H1 (cell line): ENCODE data around the gene SKIC8. TPM values are rescaled to one million over a fixed set of nuclear protein-coding genes. Genes with fewer than 3 reads are reported as not detected.

Experiments used
- CTCF ChIA-PET: fragments of 300-600 bp; sonication (Branson Sonifier 250); formaldehyde crosslinking; loops from one replicate; lab custom pipeline; 2021; ENCODE audit not compliant: partially characterized antibody; lab: Charles Lee
- POLR2A ChIA-PET: fragments of 300-600 bp; sonication (Branson Sonifier 250); formaldehyde crosslinking; loops from one replicate; lab custom pipeline; 2021; ENCODE audit warnings: inconsistent platforms; ENCODE audit not compliant: partially characterized antibody; lab: Charles Lee
- DNase-seq, 2 experiments: peaks; one replicate each; pipeline versions ENCODE4 v3.0.0 to v3.0.0-alpha.2; 2010 to 2022; ENCODE audit warnings: low spot score in 2 of 2, low read depth in 1 of 2, mixed read lengths in 1 of 2
- FAIRE-seq: peaks from 2 replicates; lab custom pipeline; 2011; peaks lifted over from hg19 to GRCh38; lab: Jason Lieb, UNC
- H2AFZ ChIP-seq: 2 replicates; pipeline ENCODE4 v1.8.1; 2012; ENCODE audit warnings: low read length, inconsistent platforms
- H2AK5ac ChIP-seq: 2 replicates; pipeline ENCODE4 v1.6.1; 2013; ENCODE audit warnings: low read depth, low read length
- H2BK120ac ChIP-seq: replicated peaks from 2 replicates; pipeline ENCODE3; 2013; ENCODE audit warnings: low read depth, low read length, inconsistent platforms
- H2BK12ac ChIP-seq: 2 replicates; pipeline ENCODE4 v1.6.1; 2013; ENCODE audit warnings: low read depth, low read length
- H2BK15ac ChIP-seq: 2 replicates; pipeline ENCODE4 v1.6.1; 2013; ENCODE audit warnings: low read length
- H2BK20ac ChIP-seq: 2 replicates; pipeline ENCODE4 v1.6.1; 2013; ENCODE audit warnings: low read length
- H2BK5ac ChIP-seq: 2 replicates; pipeline ENCODE4 v1.6.1; 2013; ENCODE audit warnings: low read depth, low read length
- H3K14ac ChIP-seq: 2 replicates; pipeline ENCODE4 v1.6.1; 2013; ENCODE audit warnings: inconsistent platforms; ENCODE audit not compliant: insufficient read length
- H3K18ac ChIP-seq: 2 replicates; pipeline ENCODE4 v1.6.1; 2013; ENCODE audit warnings: low read length; ENCODE audit errors: extremely low read depth
- H3K23ac ChIP-seq: 2 replicates; pipeline ENCODE4 v1.6.1; 2013; ENCODE audit warnings: inconsistent platforms; ENCODE audit not compliant: insufficient read length
- H3K23me2 ChIP-seq: 2 replicates; pipeline ENCODE4 v1.6.1; 2013; ENCODE audit warnings: low read depth, low read length
- H3K27ac ChIP-seq: 2 replicates; pipeline ENCODE4 v1.6.1; 2011; ENCODE audit warnings: low read depth, low read length, inconsistent platforms
- H3K27me3 ChIP-seq, 4 experiments: replicated peaks in 1 of 4; 1 replicate in 1 of 4; 2 replicates in 3 of 4; pipeline versions ENCODE4 v1.6.1 to v1.8.1; 2011 to 2013; ENCODE audit warnings: low read length in 3 of 4, mild to moderate bottlenecking in 3 of 4, inconsistent platforms in 2 of 4, mixed read lengths in 2 of 4, moderate library complexity in 1 of 4; ENCODE audit not compliant: control insufficient read depth in 3 of 4, insufficient read depth in 3 of 4; ENCODE audit errors: extremely low read depth in 1 of 4
- H3K36me3 ChIP-seq, 4 experiments: 2 replicates each; pipeline versions ENCODE4 v1.6.1 to v1.8.1; 2011 to 2013; ENCODE audit warnings: mild to moderate bottlenecking in 4 of 4, low read length in 3 of 4, moderate library complexity in 2 of 4, control low read depth in 1 of 4, inconsistent platforms in 1 of 4; ENCODE audit not compliant: insufficient read depth in 4 of 4, control insufficient read depth in 2 of 4
- H3K4ac ChIP-seq: replicated peaks from 2 replicates; pipeline ENCODE3; 2013; ENCODE audit warnings: low read length, low read depth, mixed read lengths, inconsistent platforms; ENCODE audit not compliant: insufficient read length
- H3K4me1 ChIP-seq, 4 experiments: replicated peaks in 1 of 4; 1 replicate in 1 of 4; 2 replicates in 3 of 4; pipeline versions ENCODE4 v1.6.1 to v1.8.1; 2011 to 2013; ENCODE audit warnings: low read length in 3 of 4, inconsistent platforms in 2 of 4, mixed read lengths in 1 of 4; ENCODE audit not compliant: insufficient read depth in 4 of 4, control insufficient read depth in 3 of 4
- H3K4me2 ChIP-seq, 2 experiments: 2 replicates each; pipeline versions ENCODE4 v1.6.1 to v1.8.1; 2011 to 2013; ENCODE audit warnings: low read depth in 2 of 2, low read length in 2 of 2, control low read depth in 1 of 2, inconsistent platforms in 1 of 2, mild to moderate bottlenecking in 1 of 2; ENCODE audit not compliant: insufficient read depth in 1 of 2
- H3K4me3 ChIP-seq, 4 experiments: fragments of 200-600, 300-600 bp in 1 of 4; sonication (generic), shearing (Covaris generic), sonication (Bioruptor Twin) in 1 of 4; 2 replicates each; pipeline versions ENCODE4 v1.5.1 to v1.8.1; 2011 to 2016; ENCODE audit warnings: low read length in 4 of 4, low read depth in 3 of 4, control low read depth in 2 of 4, inconsistent platforms in 2 of 4, mild to moderate bottlenecking in 2 of 4, mixed read lengths in 1 of 4, moderate library complexity in 1 of 4; ENCODE audit not compliant: insufficient read depth in 2 of 4; ENCODE audit errors: extremely low read depth in 1 of 4
- H3K56ac ChIP-seq: replicated peaks from 2 replicates; pipeline ENCODE3; 2013; ENCODE audit warnings: low read depth, mild to moderate bottlenecking, mixed read lengths, low read length, inconsistent platforms; ENCODE audit not compliant: insufficient read length
- H3K79me1 ChIP-seq: 2 replicates; pipeline ENCODE4 v1.6.1; 2013; ENCODE audit warnings: low read depth, low read length, control low read depth
- H3K79me2 ChIP-seq, 2 experiments: 2 replicates each; pipeline versions ENCODE4 v1.6.1 to v1.8.1; 2012 to 2013; ENCODE audit warnings: low read length in 2 of 2, mild to moderate bottlenecking in 2 of 2, inconsistent platforms in 1 of 2; ENCODE audit not compliant: insufficient read depth in 2 of 2, control insufficient read depth in 1 of 2
- H3K9ac ChIP-seq, 4 experiments: replicated peaks in 1 of 4; 1 replicate in 1 of 4; 2 replicates in 3 of 4; pipeline versions ENCODE4 v1.6.1 to v1.8.1; 2011 to 2013; ENCODE audit warnings: low read depth in 3 of 4, low read length in 3 of 4, control low read depth in 2 of 4, mild to moderate bottlenecking in 2 of 4, moderate library complexity in 2 of 4, inconsistent platforms in 1 of 4; ENCODE audit errors: extremely low read depth in 1 of 4
- H3K9me3 ChIP-seq, 2 experiments: 2 replicates each; pipeline versions ENCODE4 v1.6.1 to v1.8.1; 2012 to 2013; ENCODE audit warnings: mild to moderate bottlenecking in 2 of 2, moderate library complexity in 2 of 2, control low read depth in 1 of 2, inconsistent platforms in 1 of 2, low read depth in 1 of 2, low read length in 1 of 2, mixed read lengths in 1 of 2; ENCODE audit not compliant: insufficient read depth in 2 of 2
- H4K20me1 ChIP-seq, 2 experiments: replicated peaks in 1 of 2; 2 replicates each; pipeline versions ENCODE3 to v1.8.1; 2011 to 2013; ENCODE audit warnings: inconsistent platforms in 2 of 2, low read length in 2 of 2, mild to moderate bottlenecking in 1 of 2; ENCODE audit not compliant: insufficient read depth in 2 of 2, control insufficient read depth in 1 of 2
- H4K5ac ChIP-seq: 2 replicates; pipeline ENCODE4 v1.6.1; 2013; ENCODE audit warnings: low read length, low read depth, mixed read lengths, inconsistent platforms; ENCODE audit not compliant: insufficient read length
- H4K8ac ChIP-seq: 2 replicates; pipeline ENCODE4 v1.8.0; 2013; ENCODE audit warnings: mild to moderate bottlenecking, moderate library complexity, low read length, inconsistent platforms; ENCODE audit not compliant: insufficient read depth; ENCODE audit errors: extremely low read depth
- H4K91ac ChIP-seq: replicated peaks from 2 replicates; pipeline ENCODE3; 2013; ENCODE audit warnings: low read length, mixed read lengths, inconsistent platforms; ENCODE audit not compliant: insufficient read length
- BCL11A ChIP-seq, 2 experiments: IDR thresholded peaks; one replicate each; pipeline ENCODE4 v1.6.1; 2011; ENCODE audit warnings: low read depth in 2 of 2, low read length in 2 of 2, mild to moderate bottlenecking in 2 of 2
- BRCA1 ChIP-seq: IDR thresholded peaks from 2 replicates; pipeline ENCODE4 v1.6.1; 2012; ENCODE audit warnings: low read depth, low read length, improper control_type of control experiment
- CREB1 ChIP-seq: IDR thresholded peaks from 2 replicates; pipeline ENCODE4 v1.6.1; 2012; ENCODE audit warnings: inconsistent platforms
- KDM5A ChIP-seq: fragments of 200-600 bp; IDR thresholded peaks from 2 replicates; pipeline ENCODE4 v1.7.1; 2012; ENCODE audit warnings: mild to moderate bottlenecking, low read length, inconsistent platforms, mixed read lengths
- POLR2A ChIP-seq, 2 experiments: IDR thresholded peaks; 1 replicate in 1 of 2; 2 replicates in 1 of 2; pipeline ENCODE4 v1.6.1; 2011; ENCODE audit warnings: low read depth in 2 of 2, low read length in 2 of 2, mild to moderate bottlenecking in 2 of 2; ENCODE audit errors: control extremely low read depth in 1 of 2
- POU5F1 ChIP-seq: IDR thresholded peaks from 2 replicates; pipeline ENCODE4 v1.6.1; 2011; ENCODE audit warnings: low read depth, mild to moderate bottlenecking, low read length, moderate library complexity
- RFX5 ChIP-seq: IDR thresholded peaks from 2 replicates; pipeline ENCODE4 v1.6.1; 2011; ENCODE audit warnings: low read depth, low read length, improper control_type of control experiment, borderline replicate concordance
- SRF ChIP-seq: IDR thresholded peaks from 2 replicates; pipeline ENCODE4 v1.6.1; 2011; ENCODE audit warnings: mild to moderate bottlenecking, low read depth, low read length, moderate library complexity
- SUZ12 ChIP-seq: fragments of 200-600 bp; sonication (generic); IDR thresholded peaks from 2 replicates; pipeline ENCODE4 v1.6.1; 2012; ENCODE audit warnings: mild to moderate bottlenecking, inconsistent platforms, low read length, moderate library complexity, mixed read lengths
- TAF1 ChIP-seq: IDR thresholded peaks from 2 replicates; pipeline ENCODE4 v1.6.1; 2011; ENCODE audit warnings: mild to moderate bottlenecking, low read depth, low read length
- TAF7 ChIP-seq: optimal IDR thresholded peaks from 2 replicates; pipeline ENCODE3; 2011; ENCODE audit warnings: low read depth, mild to moderate bottlenecking, inconsistent platforms, low read length, moderate library complexity, borderline replicate concordance
- WGBS, 2 experiments: shearing (Covaris generic) in 1 of 2; methylation state at CpG; one replicate each; pipeline versions ENCODE4 v1.1.6 to v1.1.7; 2013 to 2015; ENCODE audit warnings: low lambda C conversion rate in 2 of 2, mixed read lengths in 2 of 2, inconsistent platforms in 1 of 2, low coverage in 1 of 2, missing lambda C conversion rate in 1 of 2; ENCODE audit not compliant: insufficient replicate concordance in 2 of 2, insufficient coverage in 1 of 2, insufficient read length in 1 of 2; ENCODE audit errors: extremely low coverage in 1 of 2, missing lambda C conversion rate in 1 of 2; 5-methylcytosine and 5-hydroxymethylcytosine counted together
- polyA plus RNA-seq, 7 experiments: library from polyadenylated mRNA; depleted of rRNA in 3 of 7; stranded (reverse) in 5 of 7; unstranded in 2 of 7; fragments of >200 nt in 5 of 7; fragments of 200-250 nt in 2 of 7; gene quantifications; 1 replicate in 5 of 7; 2 replicates in 1 of 7; 4 replicates in 1 of 7; pipeline versions ENCODE4 v1.2.1 to v1.2.3, GENCODE V29; 2011 to 2013; ENCODE audit warnings: missing spikeins in 2 of 7, mixed read lengths in 2 of 7
- total RNA-seq: library from RNA; stranded (reverse); fragmentation: NEBNext Ultra II Directional; extraction: Animal tissue kit (Norgen Biotek cat#: 25700); gene quantifications from 2 replicates; pipeline ENCODE4 v1.2.1, GENCODE V29; 2021
- TF ChIP-seq, protein P1 (sequence below): IDR thresholded peaks from 2 replicates; pipeline ENCODE4 v1.6.1; 2011; ENCODE audit warnings: low read depth, mild to moderate bottlenecking, low read length; ENCODE audit not compliant: insufficient read depth

The SKIC8 gene
- total and polyA plus RNA-seq, 2 of the 8 experiments (the other 6 are each of a cell fraction or from before 2014, with no cell fraction given), result 44.2 to 77.7 TPM

DNA sequence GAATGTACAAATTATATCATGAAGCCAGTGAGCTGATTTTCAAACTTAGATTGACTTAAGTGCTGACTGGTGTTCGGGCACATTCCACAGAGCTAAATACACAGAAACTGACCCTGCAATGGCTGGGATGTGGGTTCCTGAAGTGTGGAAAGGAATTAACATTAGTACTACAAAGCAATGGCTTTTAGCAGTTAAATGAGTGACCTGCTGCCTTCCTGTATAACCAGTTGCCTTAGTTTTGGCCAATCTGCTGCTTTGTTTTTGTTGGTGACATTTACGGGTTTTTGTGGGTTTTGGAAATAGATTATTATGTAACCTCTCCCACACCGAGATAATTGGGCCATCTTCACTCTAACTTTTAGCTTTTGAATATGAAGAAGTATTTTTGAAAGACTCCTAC lies 2.4 kb upstream of the SKIC8 start:
- Histone ChIP-seq H2BK20ac (no peak overlapping the region), H3K14ac (no peak overlapping the region), H2BK120ac (no peak overlapping the region), H3K9me3 (no peaks in the 10 kb centered on the region), H3K27me3 (peaks cover 0 to 4% (median 0%) of the 10 kb centered on the region in 4 experiments; a peak in 2 of 7 replicates), H3K23ac (no peak overlapping the region), H3K4me2 (no peak overlapping the region), H4K91ac (no peak overlapping the region), H3K4me1 (peaks cover 0 to 2% (median 0%) of the 10 kb centered on the region in 4 experiments; a peak in 2 of 7 replicates), H3K79me1 (peaks cover 7% of the 10 kb centered on the region), H4K8ac (no peak overlapping the region), H2AFZ (no peak overlapping the region), H4K20me1 (no peaks in the 10 kb centered on the region), H4K5ac (no peak overlapping the region), H3K18ac (no peak overlapping the region), H3K9ac (no peak overlapping the region), H3K4me3 (no peak overlapping the region), H3K79me2 (peaks cover 3 to 19% of the 10 kb centered on the region in 2 experiments; a peak in 3 of 4 replicates), H3K27ac (no peak overlapping the region), H2AK5ac (no peak overlapping the region), H2BK5ac (no peak overlapping the region), H2BK12ac (no peak overlapping the region), H3K56ac (no peak overlapping the region), H3K23me2 (peaks cover 6% of the 10 kb centered on the region; the same call in 1 of the 2 replicates), H3K4ac (no peak overlapping the region), H3K36me3 (no peaks in the 10 kb centered on the region), H2BK15ac (no peak overlapping the region)
- DNase-seq (no peak), FAIRE-seq (no peak)
- ChIA-PET CTCF (interaction anchor here (1.3 to 1.6 kb wide), 2 partner anchors 60 to 193 kb away, joined by 4 read pairs; no protein-coding TSS in a partner anchor), POLR2A (no interaction called here)
- WGBS, 2 experiments, result 57% methylated on average over 3 of the region's 3 CpGs; no CpG with 5 or more reads in 1 of the 2 experiments
- no peak for TF ChIP-seq BCL11A (IDR thresholded peaks at IDR 0.05; ENCODE audit: low read depth in 2 of 2, low read length in 2 of 2)
- TF ChIP-seq SUZ12, result no peak
- TF ChIP-seq RFX5, result no peak
- no peak for TF ChIP-seq TAF1
- TF ChIP-seq SRF, result no peak
- no peak for TF ChIP-seq BRCA1
- no peak for TF ChIP-seq POLR2A (IDR thresholded peaks at IDR 0.05; ENCODE audit: control extremely low read depth in 1 of 2, low read depth in 2 of 2, low read length in 2 of 2)
- no peak for TF ChIP-seq TAF7
- TF ChIP-seq KDM5A, result no peak
- TF ChIP-seq POU5F1, result no peak
- no peak for TF ChIP-seq CREB1
- TF ChIP-seq, protein P1, sequence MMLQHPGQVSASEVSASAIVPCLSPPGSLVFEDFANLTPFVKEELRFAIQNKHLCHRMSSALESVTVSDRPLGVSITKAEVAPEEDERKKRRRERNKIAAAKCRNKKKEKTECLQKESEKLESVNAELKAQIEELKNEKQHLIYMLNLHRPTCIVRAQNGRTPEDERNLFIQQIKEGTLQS, result no peak
